ENCODE results near the gene ACTA1. TPM values are rescaled to one million over a fixed set of nuclear protein-coding genes. Genes with fewer than 3 reads are reported as not detected.
"Not testable (repeated sequence)": the region's sequence is repeated elsewhere in the genome, so short reads cannot be mapped to it uniquely, and the experiment has no call there.

The ACTA1 gene
- total and polyA plus RNA-seq, 2 donors (not counting 3 experiments of a cell fraction or from before 2014, with no cell fraction given): 0.22 to 0.33 TPM

DNA sequence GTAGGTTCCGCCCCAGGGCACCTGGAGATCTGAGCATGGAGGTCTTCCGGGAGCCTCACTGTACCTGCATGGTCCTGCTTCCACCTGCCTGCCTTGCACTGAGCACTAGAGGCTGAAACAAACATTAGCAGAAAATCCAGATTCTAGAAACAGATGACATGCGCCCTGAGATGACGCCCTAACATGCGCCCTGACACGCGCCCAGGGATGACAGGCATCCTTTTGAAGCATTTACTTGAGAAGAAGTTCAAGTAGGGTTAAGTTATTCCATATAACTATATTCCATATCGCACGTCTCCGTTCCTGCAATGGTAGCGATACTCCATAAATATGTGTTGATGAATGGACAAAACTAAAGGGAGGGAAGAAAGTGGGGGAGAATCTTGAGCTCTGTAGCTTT, 13.7 kb downstream of the ACTA1 start:
- no peaks in the 10 kb centered on the region for H3K9me3 ChIP-seq (replicated peaks; ENCODE audit: control insufficient read depth, insufficient read depth, low read length)
- no peaks in the 10 kb centered on the region for H3K27me3 ChIP-seq (ENCODE audit: control insufficient read depth in 2 of 2, insufficient read depth in 2 of 2, low read length in 2 of 2)
- no peaks in the 10 kb centered on the region for H3K9me1 ChIP-seq (replicated peaks; ENCODE audit: control insufficient read depth, extremely low read depth, insufficient read depth, low read length)
- dilution Hi-C loops (cut with MboI; ENCODE audit: extremely low pct_ligation_motif_present, low sequenced_read_pairs): no loop called here
- ChIA-PET CTCF (interaction anchor here (0.7 to 1.7 kb wide), 3 partner anchors 10 to 17 kb away, joined by 3 to 6 read pairs (median 4); no protein-coding TSS in a partner anchor), POLR2A (no interaction called here)
- no peak overlapping the region for H3K27ac ChIP-seq (ENCODE audit: insufficient read depth, low read depth, low read length)
- FAIRE-seq (no peak), DNase-seq (ENCODE audit: low read depth, low spot score) (no peak)
- H2AFZ ChIP-seq (ENCODE audit: low read depth, low read length): no peak overlapping the region
- no peaks in the 10 kb centered on the region for H3K36me3 ChIP-seq (ENCODE audit: control insufficient read depth in 2 of 2, extremely low read depth in 1 of 2, insufficient read depth in 2 of 2, low read length in 2 of 2)
- no peak overlapping the region for H3K4me2 ChIP-seq (ENCODE audit: insufficient read depth, low read length)
- H3K9ac ChIP-seq (replicated peaks; ENCODE audit: extremely low read depth, insufficient read depth, low read length): no peak overlapping the region
- no peaks in the 10 kb centered on the region for H4K20me1 ChIP-seq (replicated peaks; ENCODE audit: control insufficient read depth, extremely low read depth, insufficient read depth, low read length)
- BruUV-seq (replicated peaks): no TSS peak
- TF ChIP-seq GATA2 (IDR thresholded peaks at IDR 0.05; ENCODE audit: insufficient read depth, insufficient read length, low read depth, low read length): no peak
- H3K4me1 ChIP-seq (ENCODE audit: control insufficient read depth, extremely low read depth, insufficient read depth, low read length): no peaks in the 10 kb centered on the region
- no peaks in the 10 kb centered on the region for H3K79me2 ChIP-seq (ENCODE audit: control insufficient read depth, insufficient read depth, low read length)
- intact Hi-C loops (cut with micrococcal nuclease): no loop called here
- H3K4me3 ChIP-seq (replicated peaks in 1 of 3; ENCODE audit: insufficient read depth in 1 of 3, low read depth in 1 of 3, low read length in 3 of 3): no peak overlapping the region

DNA sequence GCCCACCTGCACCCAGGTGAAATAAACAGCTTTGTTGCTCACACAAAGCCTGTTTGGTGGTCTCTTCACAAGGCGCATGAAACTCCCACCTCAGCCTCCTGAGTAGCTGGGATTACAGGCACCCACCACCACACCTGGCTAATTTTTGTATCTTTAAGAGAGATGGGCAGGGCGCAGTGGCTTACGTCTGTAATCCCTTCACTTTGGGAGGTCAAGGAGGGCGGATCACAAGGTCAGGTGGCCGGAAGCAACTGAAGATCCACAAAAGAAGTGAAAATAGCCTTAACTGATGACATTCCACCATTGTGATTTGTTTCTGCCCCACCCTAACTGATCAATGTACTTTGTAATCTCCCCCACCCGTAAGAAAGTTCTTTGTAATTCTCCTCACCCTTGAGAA, 15.3 kb downstream of the ACTA1 start:
- intact Hi-C loops (cut with micrococcal nuclease); H3K36me3 ChIP-seq (ENCODE audit: control insufficient read depth in 2 of 2, extremely low read depth in 1 of 2, insufficient read depth in 2 of 2, low read length in 2 of 2); H3K4me1 ChIP-seq (ENCODE audit: control insufficient read depth, extremely low read depth, insufficient read depth, low read length); BruUV-seq (replicated peaks); H3K4me2 ChIP-seq (ENCODE audit: insufficient read depth, low read length); POLR2A ChIA-PET; H2AFZ ChIP-seq (ENCODE audit: low read depth, low read length); CTCF ChIA-PET; H3K9ac ChIP-seq (replicated peaks; ENCODE audit: extremely low read depth, insufficient read depth, low read length); dilution Hi-C loops (cut with MboI; ENCODE audit: extremely low pct_ligation_motif_present, low sequenced_read_pairs); H4K20me1 ChIP-seq (replicated peaks; ENCODE audit: control insufficient read depth, extremely low read depth, insufficient read depth, low read length); H3K79me2 ChIP-seq (ENCODE audit: control insufficient read depth, insufficient read depth, low read length); DNase-seq (ENCODE audit: low read depth, low spot score); H3K9me3 ChIP-seq (replicated peaks; ENCODE audit: control insufficient read depth, insufficient read depth, low read length); H3K4me3 ChIP-seq (replicated peaks in 1 of 3; ENCODE audit: insufficient read depth in 1 of 3, low read depth in 1 of 3, low read length in 3 of 3); H3K27ac ChIP-seq (ENCODE audit: insufficient read depth, low read depth, low read length); H3K9me1 ChIP-seq (replicated peaks; ENCODE audit: control insufficient read depth, extremely low read depth, insufficient read depth, low read length); FAIRE-seq; H3K27me3 ChIP-seq (ENCODE audit: control insufficient read depth in 2 of 2, insufficient read depth in 2 of 2, low read length in 2 of 2): not testable (repeated sequence)

DNA sequence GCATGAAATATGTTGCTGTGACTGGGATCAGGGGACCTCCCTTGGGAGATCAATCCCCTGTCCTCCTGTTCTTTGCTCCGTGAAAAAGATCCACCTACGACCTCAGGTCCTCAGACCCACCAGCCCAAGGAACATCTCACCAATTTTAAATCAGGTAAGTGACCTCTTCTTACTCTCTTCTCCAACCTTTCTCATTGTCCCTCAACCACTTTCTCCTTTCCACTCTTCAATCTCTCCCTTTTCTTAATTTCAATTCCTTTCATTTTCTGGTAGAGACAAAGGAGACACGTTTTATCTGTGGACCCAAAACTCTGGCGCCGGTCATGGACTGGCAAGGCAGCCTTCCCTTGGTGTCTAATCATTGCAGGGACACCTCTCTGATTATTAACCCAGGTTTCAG, 21.1 kb downstream of the ACTA1 start:
- CTCF ChIA-PET; H3K4me1 ChIP-seq (ENCODE audit: control insufficient read depth, extremely low read depth, insufficient read depth, low read length); POLR2A ChIA-PET; H3K27ac ChIP-seq (ENCODE audit: insufficient read depth, low read depth, low read length); H3K9me3 ChIP-seq (replicated peaks; ENCODE audit: control insufficient read depth, insufficient read depth, low read length); H3K9ac ChIP-seq (replicated peaks; ENCODE audit: extremely low read depth, insufficient read depth, low read length); H2AFZ ChIP-seq (ENCODE audit: low read depth, low read length); H3K36me3 ChIP-seq (ENCODE audit: control insufficient read depth in 2 of 2, extremely low read depth in 1 of 2, insufficient read depth in 2 of 2, low read length in 2 of 2); H4K20me1 ChIP-seq (replicated peaks; ENCODE audit: control insufficient read depth, extremely low read depth, insufficient read depth, low read length); BruUV-seq (replicated peaks); H3K79me2 ChIP-seq (ENCODE audit: control insufficient read depth, insufficient read depth, low read length); DNase-seq (ENCODE audit: low read depth, low spot score); FAIRE-seq; H3K4me3 ChIP-seq (replicated peaks in 1 of 3; ENCODE audit: insufficient read depth in 1 of 3, low read depth in 1 of 3, low read length in 3 of 3); dilution Hi-C loops (cut with MboI; ENCODE audit: extremely low pct_ligation_motif_present, low sequenced_read_pairs); H3K4me2 ChIP-seq (ENCODE audit: insufficient read depth, low read length); intact Hi-C loops (cut with micrococcal nuclease); H3K9me1 ChIP-seq (replicated peaks; ENCODE audit: control insufficient read depth, extremely low read depth, insufficient read depth, low read length): not testable (repeated sequence)
- peaks cover 19 to 24% of the 10 kb centered on the region in 2 experiments for H3K27me3 ChIP-seq (ENCODE audit: control insufficient read depth in 2 of 2, insufficient read depth in 2 of 2, low read length in 2 of 2)
